GM12865 (cell line): ENCODE data around the gene MAB21L1.

Source experiments
- DNase-seq: peaks from one replicate; pipeline ENCODE4 v3.0.0; 2010; ENCODE audit warnings: low read depth
- H3K4me3 ChIP-seq: 2 replicates; pipeline ENCODE4 v1.5.1; 2011; ENCODE audit warnings: mild to moderate bottlenecking, low read depth, low read length, control low read depth
- TF ChIP-seq, protein P1 (sequence below): IDR thresholded peaks from 2 replicates; pipeline ENCODE4 v1.5.1; 2011; ENCODE audit warnings: low read length, control low read depth, low read depth, inconsistent platforms; ENCODE audit not compliant: insufficient read depth; ENCODE audit errors: missing control alignments

MAB21L1 gene

DNA sequence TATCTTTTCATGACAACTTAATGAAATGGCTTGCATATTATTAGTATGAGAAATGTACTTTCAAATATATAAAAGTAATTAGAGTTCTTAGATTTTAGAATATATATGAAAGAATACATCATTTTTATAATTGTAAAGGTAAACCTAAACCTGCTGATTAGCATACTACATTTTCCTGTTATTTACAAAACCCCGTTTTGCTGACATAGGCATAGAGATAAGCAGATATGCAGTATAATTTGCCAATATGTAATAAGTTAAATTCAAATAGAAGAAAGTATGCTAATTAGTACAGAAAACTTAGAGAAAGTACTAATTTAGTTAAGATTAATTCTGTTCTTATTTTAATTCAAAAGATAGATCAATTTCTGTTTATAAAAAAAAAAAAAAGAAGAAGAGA, 21.5 kb downstream of the MAB21L1 start:
- TF ChIP-seq, protein P1, sequence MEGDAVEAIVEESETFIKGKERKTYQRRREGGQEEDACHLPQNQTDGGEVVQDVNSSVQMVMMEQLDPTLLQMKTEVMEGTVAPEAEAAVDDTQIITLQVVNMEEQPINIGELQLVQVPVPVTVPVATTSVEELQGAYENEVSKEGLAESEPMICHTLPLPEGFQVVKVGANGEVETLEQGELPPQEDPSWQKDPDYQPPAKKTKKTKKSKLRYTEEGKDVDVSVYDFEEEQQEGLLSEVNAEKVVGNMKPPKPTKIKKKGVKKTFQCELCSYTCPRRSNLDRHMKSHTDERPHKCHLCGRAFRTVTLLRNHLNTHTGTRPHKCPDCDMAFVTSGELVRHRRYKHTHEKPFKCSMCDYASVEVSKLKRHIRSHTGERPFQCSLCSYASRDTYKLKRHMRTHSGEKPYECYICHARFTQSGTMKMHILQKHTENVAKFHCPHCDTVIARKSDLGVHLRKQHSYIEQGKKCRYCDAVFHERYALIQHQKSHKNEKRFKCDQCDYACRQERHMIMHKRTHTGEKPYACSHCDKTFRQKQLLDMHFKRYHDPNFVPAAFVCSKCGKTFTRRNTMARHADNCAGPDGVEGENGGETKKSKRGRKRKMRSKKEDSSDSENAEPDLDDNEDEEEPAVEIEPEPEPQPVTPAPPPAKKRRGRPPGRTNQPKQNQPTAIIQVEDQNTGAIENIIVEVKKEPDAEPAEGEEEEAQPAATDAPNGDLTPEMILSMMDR = no peak

DNA sequence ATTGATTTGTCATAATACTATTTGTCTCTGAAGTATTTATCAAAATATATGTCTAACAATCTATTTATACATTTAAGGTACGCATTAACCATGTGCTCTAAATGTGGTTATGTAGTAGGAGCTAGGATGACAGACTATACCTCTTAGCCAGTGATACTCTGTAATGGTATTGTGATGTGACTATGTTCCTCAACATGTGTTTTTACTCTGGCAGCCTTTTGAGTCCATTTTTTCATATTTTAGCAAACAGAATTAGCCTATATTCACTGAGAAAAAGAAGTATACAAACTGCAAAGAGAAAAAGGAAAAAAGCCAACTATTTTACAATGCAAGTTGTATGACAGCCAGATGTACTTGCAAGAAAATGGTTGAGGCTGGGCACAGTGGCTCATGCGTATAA, 26.7 kb downstream of the MAB21L1 start:
- TF ChIP-seq, protein P1 = no peak
- no peak for DNase-seq
- no peak overlapping the region for H3K4me3 ChIP-seq

More for the DNA sequence above, 21.5 kb downstream of the MAB21L1 start:
- H3K4me3 ChIP-seq = no peak overlapping the region
- DNase-seq = no peak

DNA sequence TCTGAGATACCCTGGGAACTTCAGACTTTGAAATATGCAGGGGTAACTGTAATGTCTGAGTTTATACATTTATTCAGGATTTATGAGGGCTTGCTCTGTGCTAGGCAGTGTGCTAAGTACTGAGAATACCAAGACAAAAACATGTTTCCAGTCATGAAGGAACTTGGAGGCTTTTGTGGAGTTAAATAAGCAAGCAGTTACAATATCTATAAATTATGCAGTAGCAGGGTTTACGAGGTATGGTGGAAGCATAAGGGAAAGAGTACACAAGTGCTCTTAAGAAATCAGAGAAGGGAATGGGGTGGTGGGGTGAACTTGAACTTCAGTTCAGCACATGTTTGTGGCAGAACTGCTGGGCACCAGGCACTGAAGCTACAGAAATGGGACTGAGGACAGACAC, 28.0 kb downstream of the MAB21L1 start:
- TF ChIP-seq, protein P1 = no peak
- no peak overlapping the region for H3K4me3 ChIP-seq
- no peak for DNase-seq
